Inflammatory macrophage (primary cell): ENCODE results near the gene MSANTD3.
A peak's percentile ranks its signal among the peaks of the same experiment; 100 is the strongest.

ENCODE experiments used
- DNase-seq, 2 donors: peaks; one replicate each; pipeline ENCODE4 v3.0.0-alpha.2; 2020 to 2022

MSANTD3 gene

DNA sequence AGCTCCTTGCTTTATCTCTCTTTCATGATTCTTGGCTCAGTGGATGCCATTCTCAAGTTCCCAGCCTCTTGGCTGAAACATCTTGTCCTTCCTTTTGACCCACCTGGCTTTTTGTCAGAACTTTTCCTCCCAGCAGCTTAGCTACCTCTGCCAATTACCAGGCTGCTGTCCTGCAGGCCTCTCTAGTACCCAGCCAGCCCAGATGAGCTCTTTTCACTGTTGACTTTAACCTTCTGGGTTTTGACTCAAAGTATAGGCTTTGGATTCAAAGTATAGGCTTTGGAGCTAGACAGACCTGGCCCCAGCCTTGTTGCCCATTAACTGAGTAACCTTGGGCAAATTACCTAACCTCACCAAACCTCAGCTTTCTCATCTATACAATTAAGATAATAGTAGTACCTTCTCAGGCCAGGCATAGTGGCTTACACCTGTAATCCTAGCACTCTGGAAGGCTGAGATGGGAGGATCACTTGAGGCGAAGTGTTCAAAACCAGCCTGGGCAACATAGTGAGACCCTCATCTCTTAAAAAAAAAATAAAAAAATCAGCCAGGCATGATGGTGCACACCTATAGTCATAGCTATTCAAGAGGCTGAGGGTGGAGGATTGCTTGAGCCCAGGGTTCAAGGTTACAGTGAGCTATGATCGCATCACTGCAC lies 39.4 kb downstream of the MSANTD3 start:
- DNase-seq, result no peak

DNA sequence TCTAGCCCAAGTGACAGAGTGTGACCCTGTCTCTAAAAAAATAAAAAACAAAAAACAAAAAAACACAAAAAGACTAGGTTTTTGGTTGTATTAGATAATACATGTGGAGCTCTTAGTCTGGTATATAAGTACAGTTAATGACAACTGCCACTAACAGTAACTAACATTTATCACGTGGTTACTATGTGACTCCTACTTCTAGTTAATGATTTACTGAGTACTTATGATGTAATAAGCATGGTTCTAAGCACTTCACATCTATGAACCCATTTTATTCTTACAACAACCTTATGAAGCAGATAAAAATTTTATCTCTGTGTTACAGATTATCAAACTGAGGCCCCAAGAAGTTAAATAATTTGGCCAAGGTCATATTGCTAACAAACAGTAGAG lies 39.9 kb downstream of the MSANTD3 start:
- DNase-seq, result no peak

DNA sequence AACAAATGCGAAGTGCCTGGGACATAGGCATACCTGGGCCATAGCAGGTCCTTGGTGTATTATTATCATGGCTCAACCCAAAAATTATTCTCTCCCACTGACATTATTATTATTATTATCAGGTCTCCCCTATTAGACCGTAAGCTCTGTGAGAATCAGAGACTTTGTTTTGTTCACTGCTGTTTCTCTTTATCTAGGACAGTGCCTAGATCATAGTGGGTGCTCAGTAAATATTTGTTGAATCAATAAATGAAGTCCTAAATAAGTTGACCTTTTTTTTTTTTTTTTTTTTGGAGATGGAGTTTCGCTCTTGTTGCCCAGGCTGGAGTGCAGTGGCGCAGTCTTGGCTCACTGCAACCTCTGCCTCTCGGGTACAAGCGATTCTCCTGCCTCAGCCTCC lies 41.1 kb downstream of the MSANTD3 start:
- no peak for DNase-seq

DNA sequence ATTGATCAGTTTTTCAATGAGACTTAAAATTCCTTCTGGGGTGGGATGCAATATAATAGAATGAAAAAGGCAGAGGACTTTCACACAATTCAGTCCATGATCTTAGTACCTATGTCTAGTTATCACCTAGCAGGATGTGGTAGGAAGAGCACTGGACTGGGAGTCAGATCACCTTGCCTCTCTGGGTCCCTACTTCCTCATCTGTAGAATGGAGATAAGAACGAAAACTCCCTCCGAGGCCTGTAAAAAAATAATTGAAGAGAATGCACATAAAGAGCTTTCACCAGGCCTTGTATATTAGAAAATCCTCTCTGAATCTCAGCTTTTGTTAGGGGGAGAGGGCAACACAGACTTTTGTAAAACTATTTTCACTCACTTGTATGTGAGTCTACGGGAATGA lies 45.3 kb downstream of the MSANTD3 start:
- DNase-seq, result no peak

DNA sequence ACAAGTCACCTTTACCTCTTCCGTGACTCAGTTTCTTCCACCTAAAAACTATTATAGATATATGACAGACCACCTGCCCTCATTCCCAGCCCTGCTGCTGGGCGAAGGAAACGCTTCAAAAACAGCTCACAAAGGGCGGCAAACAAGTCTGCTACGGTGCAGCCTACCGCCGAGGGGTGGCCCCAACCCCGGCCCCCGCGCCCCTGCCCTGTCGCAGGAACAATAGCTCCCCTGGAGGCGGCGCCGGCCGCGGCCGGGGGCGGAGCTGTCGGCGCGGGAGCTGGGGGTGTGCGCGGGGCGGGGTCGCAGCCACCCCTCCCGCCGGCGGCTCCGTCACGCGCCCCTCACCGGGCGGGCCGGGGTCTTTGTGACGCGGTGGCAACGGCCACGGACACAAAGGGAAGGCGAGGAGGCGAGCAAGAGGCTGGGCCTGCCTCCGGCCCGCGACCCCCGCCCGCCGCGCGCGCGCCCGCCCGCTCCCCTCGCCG lies 45.9 kb downstream of the MSANTD3 start, which contains the start of gene TMEFF1:
TSS of gene TMEFF1 (plus strand) at position 362 of the 488 bp plus-strand sequence. CDS start 396 bp downstream, outside the sequence.
- no peak for DNase-seq

DNA sequence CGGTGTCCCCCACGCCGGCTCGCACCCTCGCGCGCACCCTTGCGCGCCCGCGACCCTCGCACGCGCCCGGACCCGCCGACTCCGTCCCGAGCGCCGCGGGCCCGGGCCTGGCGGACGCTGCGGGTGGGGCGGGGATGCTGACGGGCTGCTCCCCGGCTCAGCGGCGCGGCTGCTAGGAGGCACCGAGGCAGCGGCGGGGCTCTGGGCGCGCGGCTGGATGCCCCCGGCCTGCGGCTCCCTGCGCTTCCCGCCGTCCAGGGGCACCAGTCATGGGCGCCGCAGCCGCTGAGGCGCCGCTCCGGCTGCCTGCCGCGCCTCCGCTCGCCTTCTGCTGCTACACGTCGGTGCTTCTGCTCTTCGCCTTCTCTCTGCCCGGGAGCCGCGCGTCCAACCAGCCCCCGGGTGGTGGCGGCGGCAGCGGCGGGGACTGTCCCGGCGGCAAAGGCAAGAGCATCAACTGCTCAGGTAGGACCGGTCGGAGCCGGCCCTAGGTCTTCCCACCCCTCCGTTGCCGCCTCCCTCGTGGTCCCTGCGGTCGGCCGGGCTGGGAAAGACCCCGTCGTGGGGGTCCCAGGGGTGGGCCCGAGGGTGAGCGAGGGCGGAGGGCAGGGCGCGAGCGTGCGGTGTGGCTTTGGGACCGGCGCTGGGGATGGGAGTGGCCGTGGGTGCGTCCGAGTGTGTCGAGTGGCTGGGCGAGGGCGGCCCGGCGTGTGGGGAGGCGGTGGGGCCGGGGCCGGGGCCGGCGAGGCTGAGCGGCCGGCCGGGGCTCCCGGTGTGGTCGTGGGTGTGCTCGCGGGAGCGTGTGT lies 46.5 kb downstream of the MSANTD3 start:
- DNase-seq, result peak; percentile 5 to 31

DNA sequence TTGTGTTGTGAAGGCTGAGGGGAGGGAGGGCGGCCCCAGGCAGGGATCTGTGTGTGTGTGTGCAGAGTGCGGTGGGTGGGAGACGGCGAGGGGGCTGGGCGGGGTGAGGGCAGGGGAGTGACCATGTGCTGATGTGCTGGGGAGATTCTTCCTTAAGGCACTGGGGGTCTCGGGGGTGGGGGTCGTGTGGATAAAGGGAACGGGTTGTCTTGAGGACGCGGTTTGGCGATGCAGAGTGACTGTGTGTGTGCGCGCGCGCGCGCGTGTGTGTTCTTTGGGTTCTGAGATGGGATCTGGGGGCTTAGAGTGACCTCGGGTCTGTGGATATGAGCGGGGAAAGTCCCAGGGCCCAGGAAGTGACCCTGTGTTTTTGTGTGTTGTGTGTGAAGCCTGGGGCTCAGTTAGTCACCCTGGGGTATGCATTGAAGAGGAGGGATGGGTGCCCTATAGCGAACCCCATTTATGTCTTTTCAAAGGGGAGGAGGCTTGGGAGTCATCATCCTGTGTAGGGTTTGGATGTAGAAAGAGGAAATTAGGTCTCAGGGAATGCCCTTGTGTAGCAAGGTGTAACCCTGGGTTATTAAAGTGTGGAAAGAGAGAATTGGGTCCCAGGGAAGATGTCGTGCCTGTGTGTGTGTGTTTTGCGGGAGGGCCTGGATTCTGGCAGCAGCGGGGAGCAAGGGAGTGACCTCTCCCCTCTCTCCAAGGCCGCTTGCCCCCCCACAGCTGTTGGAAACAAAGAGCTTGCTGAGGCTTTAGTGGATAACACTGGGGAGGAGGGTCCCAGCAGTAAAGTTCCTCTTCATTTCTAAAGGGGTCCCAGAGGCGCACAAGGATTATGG lies 47.4 kb downstream of the MSANTD3 start:
- no peak for DNase-seq

DNA sequence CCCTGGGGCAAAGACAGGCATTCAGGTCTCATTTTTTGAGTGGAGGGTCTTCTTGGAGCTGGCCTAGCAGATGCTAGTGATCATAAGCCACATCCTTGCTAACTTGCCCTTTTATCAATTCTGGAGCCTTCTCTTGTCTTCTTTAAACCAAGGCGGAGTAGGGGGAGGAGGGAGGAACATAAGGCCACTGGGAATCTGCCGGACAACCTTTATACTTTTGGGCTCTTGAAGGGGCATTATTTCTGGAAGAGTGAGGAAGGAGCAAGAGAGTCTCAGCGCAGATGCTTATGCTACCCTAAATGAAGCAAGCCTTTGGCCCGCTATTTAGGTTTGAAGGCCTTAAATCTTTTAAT lies 48.0 kb downstream of the MSANTD3 start:
- no peak for DNase-seq

DNA sequence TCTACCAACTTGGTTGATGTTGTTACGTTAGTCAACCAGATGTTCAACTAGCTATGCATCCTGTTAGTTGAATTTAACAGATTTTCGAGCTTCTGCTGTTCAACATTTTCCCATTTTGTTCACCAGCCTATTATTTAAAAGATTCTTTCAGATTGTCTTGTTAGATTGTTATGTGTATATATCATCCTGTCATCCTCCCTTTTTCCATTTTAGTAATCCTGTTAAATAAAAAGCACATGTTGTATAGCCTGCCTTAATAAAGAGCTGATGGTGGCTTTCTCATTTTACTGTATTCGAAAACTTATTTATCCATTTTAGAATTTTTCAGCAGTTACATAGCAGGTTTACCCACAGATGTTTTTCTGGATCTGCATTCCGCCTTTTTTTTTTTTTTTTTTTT lies 50.3 kb downstream of the MSANTD3 start:
- DNase-seq, result no peak

DNA sequence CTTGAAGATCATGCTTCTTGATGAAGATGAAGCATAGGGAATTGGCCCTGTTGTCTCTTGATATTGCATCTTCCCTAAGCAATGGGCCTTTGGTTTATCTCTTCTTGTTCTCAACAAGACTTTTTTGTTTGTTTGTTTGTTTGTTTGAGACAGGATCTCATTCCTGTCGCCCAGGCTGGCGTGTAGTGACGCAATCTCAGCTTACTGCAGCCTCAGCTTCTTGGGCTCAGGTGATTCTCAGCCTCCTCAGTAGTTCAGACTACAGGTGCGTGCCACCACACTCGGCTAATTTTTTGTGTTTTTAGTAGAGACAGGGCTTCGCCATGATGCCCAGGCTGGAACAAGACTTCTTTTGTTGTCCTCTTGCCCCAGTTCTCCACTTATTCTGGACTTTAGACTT lies 51.2 kb downstream of the MSANTD3 start:
- DNase-seq, result no peak

DNA sequence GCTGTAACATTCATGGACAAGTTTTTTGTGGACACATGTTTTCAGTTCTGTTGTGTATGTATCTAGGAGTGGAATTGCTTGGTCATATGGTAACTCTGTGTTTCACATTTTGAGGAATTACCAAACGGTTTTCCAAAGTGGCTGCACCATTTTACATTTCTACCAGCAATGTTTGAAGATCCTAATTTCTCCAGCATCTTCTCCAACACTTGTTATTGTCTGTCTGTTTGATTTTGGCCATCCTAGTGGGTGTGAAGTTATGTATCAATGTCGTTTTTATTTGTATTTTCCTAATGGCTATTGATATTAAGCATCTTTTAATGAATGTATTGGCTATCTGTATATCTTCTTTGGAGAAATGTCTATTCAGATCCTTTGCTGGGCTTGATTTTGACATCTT lies 52.9 kb downstream of the MSANTD3 start:
- no peak for DNase-seq

DNA sequence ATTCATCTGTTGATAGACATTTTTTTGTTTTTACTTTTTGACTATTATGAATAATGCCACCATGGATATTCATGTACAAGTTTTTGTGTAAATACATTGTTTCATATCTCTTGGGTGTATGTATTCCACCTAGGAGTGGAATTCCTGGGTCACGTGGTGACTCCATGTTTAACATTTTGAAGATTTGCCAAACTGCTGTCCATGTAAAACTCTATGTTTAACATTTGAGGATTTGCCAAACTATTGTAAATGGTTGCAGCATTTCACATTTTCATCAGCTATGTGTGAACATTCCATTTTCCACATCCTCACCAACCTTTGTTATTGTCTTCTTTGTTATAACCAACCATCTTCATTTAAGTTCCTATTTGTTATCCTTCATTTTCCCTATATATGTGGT lies 58.3 kb downstream of the MSANTD3 start:
- DNase-seq, result no peak

DNA sequence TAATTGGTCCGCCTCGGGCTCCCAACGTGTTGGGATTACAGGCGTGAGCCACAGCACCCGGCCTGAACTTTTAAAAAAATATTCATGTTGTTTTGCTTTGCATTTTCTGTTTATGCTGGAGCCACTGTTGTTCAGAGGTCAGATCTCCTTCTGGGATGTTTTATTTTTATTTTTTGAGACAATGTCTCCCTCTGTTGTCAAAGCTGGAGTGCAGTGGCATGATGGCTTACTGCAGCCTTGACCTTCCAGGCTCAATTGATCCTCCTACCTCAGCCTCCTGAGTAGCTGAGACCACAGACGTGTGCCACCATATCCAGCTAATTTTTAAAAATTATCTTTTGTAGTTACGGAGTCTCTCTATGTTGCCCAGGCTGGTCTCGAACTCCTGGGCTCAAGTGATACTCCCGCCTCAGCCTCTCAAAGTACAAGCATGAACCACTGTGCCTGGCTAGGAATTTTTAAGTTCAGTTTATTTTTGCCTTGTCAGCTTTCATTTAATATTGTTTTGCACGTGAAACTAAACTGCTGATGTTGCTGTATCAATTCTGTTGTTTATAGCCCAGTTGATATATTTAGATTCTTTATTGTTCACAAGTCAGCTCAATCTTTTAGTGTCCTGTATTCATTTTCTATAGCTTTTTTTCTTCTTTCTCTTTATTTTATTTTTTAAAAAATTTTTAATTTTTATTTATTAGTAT lies 59.7 kb downstream of the MSANTD3 start:
- no peak for DNase-seq

DNA sequence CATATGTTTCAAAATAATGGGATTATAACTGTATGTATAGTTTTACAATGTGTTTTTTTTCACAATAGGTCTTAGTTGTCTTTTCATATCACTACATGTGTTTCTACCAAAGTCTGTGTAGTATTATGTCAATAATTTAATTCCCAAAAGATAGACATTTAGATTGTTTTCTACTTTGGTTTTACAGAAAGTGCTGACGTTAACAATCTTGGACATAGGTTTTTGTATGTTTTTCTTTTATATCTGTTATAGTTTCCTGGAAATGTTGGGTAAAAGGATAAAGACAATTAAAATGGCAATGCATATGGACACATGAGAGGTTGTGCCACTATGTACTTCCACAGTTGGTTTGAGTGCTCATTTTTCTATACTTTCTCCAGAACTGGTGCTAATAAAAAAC lies 61.2 kb downstream of the MSANTD3 start:
- no peak for DNase-seq

DNA sequence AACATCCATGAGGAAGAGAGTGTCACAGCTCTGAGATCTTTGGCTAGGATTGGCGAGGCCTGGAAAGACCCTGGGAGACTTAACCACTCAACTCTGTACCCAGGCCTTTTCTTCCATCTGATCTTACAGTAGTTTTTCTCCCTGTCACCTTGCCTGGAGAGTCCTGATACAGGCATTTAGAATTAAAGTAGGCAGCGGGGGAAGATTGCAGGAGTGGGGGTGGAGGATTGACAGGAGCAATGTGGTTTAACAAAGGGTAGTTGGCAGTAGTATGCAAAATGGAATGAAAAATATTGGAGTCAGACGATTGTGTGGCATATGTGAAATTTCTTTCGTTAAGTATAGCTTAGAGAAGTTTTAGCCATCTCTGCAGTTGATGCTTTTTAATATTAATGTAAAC lies 62.9 kb downstream of the MSANTD3 start:
- no peak for DNase-seq

DNA sequence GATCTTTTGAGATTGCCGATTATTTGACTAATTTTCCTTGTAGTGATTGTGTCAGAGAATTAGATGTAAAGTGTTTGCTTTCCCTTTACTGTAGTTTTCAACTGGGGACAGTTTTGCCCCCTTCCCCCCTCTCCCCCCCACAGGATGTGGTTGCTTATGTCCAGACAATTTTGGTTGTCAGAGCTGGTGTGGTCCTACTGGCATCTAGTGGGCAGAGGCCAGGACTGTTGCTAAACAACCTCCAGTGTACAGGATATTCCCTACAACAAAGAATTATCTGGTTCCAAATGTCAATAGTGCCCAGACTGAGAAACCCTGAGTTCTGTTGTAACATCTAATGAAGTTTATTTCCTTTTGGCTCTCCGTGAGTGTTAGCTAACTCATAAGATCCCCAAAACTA lies 66.0 kb downstream of the MSANTD3 start:
- no peak for DNase-seq

DNA sequence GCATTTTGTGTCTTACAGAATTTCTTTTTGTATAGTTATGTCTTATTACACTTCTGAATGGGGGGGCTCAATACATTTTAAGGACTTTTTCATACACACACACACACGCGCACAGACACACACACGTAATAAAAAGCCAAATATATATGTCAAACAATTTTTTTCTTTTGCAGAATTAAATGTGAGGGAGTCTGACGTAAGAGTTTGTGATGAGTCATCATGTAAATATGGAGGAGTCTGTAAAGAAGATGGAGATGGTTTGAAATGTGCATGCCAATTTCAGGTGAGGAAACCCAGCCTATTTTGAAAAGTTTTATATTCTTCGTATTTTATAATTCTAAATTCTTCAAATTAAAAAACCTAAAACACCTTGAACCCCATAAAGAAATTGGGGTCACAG lies 71.6 kb downstream of the MSANTD3 start:
- no peak for DNase-seq

DNA sequence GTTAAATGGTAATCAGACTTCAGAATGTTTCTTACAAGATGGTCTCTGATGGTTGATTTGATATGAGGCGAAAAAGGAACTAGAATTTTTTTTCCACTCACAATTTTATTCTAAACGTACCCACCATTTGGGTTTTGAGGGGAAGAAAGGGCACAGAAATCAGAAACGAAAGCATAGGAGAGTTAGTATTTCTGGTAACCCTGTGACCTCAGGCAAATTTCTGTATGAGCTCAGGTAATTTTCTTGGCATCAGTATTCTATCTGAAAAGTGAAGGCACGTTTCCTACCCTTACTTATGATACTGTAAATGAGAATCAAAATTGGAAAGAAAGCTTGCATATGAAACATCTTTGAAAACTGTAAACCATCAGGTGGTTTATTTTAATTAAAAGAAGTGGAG lies 72.5 kb downstream of the MSANTD3 start:
- no peak for DNase-seq

DNA sequence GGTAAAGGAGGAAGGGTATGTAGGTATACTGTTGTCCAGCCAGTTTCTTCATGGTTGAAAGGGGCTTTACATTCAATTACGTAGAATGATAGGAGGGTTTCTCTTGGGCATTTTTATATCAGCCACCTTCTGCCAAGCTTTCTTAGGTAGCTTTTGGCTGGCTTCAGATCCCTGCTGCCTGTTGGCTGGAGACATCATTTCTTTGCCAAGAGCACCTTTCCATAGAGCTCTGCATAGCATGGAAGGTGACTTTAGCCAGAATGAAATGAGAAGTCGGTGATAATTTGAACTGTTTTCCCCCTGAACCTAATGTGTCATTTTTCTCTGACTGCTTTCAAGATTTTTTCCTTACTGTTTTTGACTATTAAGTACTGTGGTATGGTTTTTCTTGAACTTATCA lies 72.9 kb downstream of the MSANTD3 start:
- no peak for DNase-seq
